ENCODE data around the gene CST7.

- no peak for TF ChIP-seq KDM5A (IDR thresholded peaks at IDR 0.05)
- TF ChIP-seq CTCF (IDR thresholded peaks at IDR 0.05), result no peak
- no peak for TF ChIP-seq E2F6 (IDR thresholded peaks at IDR 0.05; ENCODE audit: borderline replicate concordance, low read depth)
- no peak for TF ChIP-seq ELK1 (IDR thresholded peaks at IDR 0.05; ENCODE audit: low read depth, low read length)
- TF ChIP-seq CHD2 (IDR thresholded peaks at IDR 0.05; ENCODE audit: low read length, partially characterized antibody), result no peak
- TF ChIP-seq MAX (IDR thresholded peaks at IDR 0.05), result no peak
These were observed 29.4 kb downstream of the CST7 start for GRCh38 chr20:24978513-24978912.
